Gastrocnemius medialis (tissue), 4 donors: ENCODE results near the gene ZC3H7A.

ENCODE experiments used
- CTCF ChIP-seq, 5 experiments: fragments of 450-650 bp in 3 of 5; fragments of 200-600 bp in 2 of 5; sonication (generic) in 2 of 5; IDR thresholded peaks in 4 of 5; conservative IDR thresholded peaks in 1 of 5; 1 replicate in 4 of 5; 2 replicates in 1 of 5; pipeline ENCODE4 v1.5.1; 2016 to 2019; ENCODE audit warnings: antibody characterized with exemption in 5 of 5, mild to moderate bottlenecking in 3 of 5, moderate library complexity in 3 of 5
- POLR2A ChIP-seq, 2 donors: fragments of 450-650 bp; IDR thresholded peaks; one replicate each; pipeline ENCODE4 v1.6.1; 2017; ENCODE audit warnings: antibody characterized with exemption in 2 of 2, mild to moderate bottlenecking in 2 of 2, moderate library complexity in 2 of 2

- TF ChIP-seq CTCF (IDR thresholded peaks at IDR 0.05 in 4 of 5, conservative IDR thresholded peaks at IDR 0.05 in 1 of 5) (no peak), POLR2A (IDR thresholded peaks at IDR 0.05) (no peak)
Measured at GRCh38 chr16:11806721-11807120, 9.7 kb upstream of the ZC3H7A start.
